ENCODE data around the gene LGALS3BP. TPM values are rescaled to one million over a fixed set of nuclear protein-coding genes. Genes with fewer than 3 reads are reported as not detected.

The LGALS3BP gene
- total and polyA plus RNA-seq, 2 of the 13 experiments (the other 11 are each of a cell fraction or from before 2014, with no cell fraction given) = 137 to 332 TPM

- TF ChIP-seq ZNF687 (CRISPR knock-in tag; IDR thresholded peaks at IDR 0.05) (peak; percentile 55), ZNF615 (CRISPR knock-in tag; IDR thresholded peaks at IDR 0.05; ENCODE audit: borderline replicate concordance) (no peak), SATB2 (CRISPR knock-in tag; IDR thresholded peaks at IDR 0.05) (no peak), ZNF577 (CRISPR knock-in tag; IDR thresholded peaks at IDR 0.05; ENCODE audit: borderline replicate concordance, low read depth) (no peak), ZIK1 (CRISPR knock-in tag; IDR thresholded peaks at IDR 0.05; ENCODE audit: borderline replicate concordance, low read depth) (no peak), ZNF607 (CRISPR knock-in tag; IDR thresholded peaks at IDR 0.05; ENCODE audit: borderline replicate concordance) (0 out of 2 replicates have a peak, but pooled peaks have one; percentile 21), KLF9 (CRISPR knock-in tag; IDR thresholded peaks at IDR 0.05; ENCODE audit: low read depth) (no peak), SOX6 (IDR thresholded peaks at IDR 0.05) (no peak), SOX6 (CRISPR knock-in tag; IDR thresholded peaks at IDR 0.05) (0 out of 2 replicates have a peak, but pooled peaks have one; percentile 25), KDM1A (CRISPR knock-in tag; IDR thresholded peaks at IDR 0.05) (no peak), THAP9 (CRISPR knock-in tag; IDR thresholded peaks at IDR 0.05; ENCODE audit: borderline replicate concordance) (0 out of 2 replicates have a peak, but pooled peaks have one; percentile 22)
- TF ChIP-seq, protein P1, sequence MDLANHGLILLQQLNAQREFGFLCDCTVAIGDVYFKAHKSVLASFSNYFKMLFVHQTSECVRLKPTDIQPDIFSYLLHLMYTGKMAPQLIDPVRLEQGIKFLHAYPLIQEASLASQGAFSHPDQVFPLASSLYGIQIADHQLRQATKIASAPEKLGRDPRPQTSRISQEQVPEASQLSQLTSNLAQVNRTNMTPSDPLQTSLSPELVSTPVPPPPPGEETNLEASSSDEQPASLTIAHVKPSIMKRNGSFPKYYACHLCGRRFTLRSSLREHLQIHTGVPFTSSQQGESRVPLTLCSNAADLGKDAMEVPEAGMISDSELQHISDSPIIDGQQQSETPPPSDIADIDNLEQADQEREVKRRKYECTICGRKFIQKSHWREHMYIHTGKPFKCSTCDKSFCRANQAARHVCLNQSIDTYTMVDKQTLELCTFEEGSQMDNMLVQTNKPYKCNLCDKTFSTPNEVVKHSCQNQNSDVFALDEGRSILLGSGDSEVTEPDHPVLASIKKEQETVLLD (CRISPR knock-in tag; IDR thresholded peaks at IDR 0.05; ENCODE audit: low read depth) = no peak
- TF ChIP-seq, protein P2, sequence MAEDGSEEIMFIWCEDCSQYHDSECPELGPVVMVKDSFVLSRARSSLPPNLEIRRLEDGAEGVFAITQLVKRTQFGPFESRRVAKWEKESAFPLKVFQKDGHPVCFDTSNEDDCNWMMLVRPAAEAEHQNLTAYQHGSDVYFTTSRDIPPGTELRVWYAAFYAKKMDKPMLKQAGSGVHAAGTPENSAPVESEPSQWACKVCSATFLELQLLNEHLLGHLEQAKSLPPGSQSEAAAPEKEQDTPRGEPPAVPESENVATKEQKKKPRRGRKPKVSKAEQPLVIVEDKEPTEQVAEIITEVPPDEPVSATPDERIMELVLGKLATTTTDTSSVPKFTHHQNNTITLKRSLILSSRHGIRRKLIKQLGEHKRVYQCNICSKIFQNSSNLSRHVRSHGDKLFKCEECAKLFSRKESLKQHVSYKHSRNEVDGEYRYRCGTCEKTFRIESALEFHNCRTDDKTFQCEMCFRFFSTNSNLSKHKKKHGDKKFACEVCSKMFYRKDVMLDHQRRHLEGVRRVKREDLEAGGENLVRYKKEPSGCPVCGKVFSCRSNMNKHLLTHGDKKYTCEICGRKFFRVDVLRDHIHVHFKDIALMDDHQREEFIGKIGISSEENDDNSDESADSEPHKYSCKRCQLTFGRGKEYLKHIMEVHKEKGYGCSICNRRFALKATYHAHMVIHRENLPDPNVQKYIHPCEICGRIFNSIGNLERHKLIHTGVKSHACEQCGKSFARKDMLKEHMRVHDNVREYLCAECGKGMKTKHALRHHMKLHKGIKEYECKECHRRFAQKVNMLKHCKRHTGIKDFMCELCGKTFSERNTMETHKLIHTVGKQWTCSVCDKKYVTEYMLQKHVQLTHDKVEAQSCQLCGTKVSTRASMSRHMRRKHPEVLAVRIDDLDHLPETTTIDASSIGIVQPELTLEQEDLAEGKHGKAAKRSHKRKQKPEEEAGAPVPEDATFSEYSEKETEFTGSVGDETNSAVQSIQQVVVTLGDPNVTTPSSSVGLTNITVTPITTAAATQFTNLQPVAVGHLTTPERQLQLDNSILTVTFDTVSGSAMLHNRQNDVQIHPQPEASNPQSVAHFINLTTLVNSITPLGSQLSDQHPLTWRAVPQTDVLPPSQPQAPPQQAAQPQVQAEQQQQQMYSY (CRISPR knock-in tag; IDR thresholded peaks at IDR 0.05) = no peak
- TF ChIP-seq, protein P3, sequence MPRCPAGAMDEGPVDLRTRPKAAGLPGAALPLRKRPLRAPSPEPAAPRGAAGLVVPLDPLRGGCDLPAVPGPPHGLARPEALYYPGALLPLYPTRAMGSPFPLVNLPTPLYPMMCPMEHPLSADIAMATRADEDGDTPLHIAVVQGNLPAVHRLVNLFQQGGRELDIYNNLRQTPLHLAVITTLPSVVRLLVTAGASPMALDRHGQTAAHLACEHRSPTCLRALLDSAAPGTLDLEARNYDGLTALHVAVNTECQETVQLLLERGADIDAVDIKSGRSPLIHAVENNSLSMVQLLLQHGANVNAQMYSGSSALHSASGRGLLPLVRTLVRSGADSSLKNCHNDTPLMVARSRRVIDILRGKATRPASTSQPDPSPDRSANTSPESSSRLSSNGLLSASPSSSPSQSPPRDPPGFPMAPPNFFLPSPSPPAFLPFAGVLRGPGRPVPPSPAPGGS (CRISPR knock-in tag; IDR thresholded peaks at IDR 0.05) = no peak
Measured at GRCh38 chr17:79019632-79020584, 40.2 kb upstream of the LGALS3BP start (continued).

All from HepG2 (cell line).